Activated T-cell treated with anti-CD3 and anti-CD28 coated beads for 4 hours (primary cell): Measurements from ENCODE around the gene NR1H2.

Experiments used
- DNase-seq: peaks from one replicate; pipeline ENCODE4 v3.0.0-alpha.2; 2020

The NR1H2 gene

GRCh38 chr19:50427318-50427925 lies 51.2 kb downstream of the NR1H2 start:
- DNase-seq: no peak

GRCh38 chr19:50427997-50428425 lies 51.8 kb downstream of the NR1H2 start:
- DNase-seq: no peak

GRCh38 chr19:50428772-50429463 lies 52.7 kb downstream of the NR1H2 start:
- DNase-seq: no peak

DNA sequence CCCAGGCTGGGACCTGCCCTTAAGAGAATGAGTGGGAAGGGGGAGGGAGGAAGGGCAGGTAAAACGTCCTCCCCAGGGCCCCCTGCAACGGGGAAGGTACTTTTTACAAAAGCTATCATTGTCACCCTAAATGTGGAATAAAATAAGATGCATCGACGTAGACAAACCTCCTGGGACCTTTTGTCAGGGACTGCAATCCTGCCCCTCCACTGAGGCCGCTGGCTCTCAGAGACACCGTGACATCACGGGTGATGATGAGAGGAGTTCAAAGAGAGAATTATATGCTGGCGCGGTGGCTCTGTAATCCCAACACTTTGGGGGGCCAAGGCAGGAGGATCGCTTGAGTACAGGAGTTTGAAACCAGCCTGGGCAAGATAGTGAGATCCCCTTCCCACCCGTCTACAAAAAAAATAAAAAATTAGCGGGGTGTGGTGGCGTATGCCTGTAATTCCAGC lies 54.7 kb downstream of the NR1H2 start:
- no peak for DNase-seq

DNA sequence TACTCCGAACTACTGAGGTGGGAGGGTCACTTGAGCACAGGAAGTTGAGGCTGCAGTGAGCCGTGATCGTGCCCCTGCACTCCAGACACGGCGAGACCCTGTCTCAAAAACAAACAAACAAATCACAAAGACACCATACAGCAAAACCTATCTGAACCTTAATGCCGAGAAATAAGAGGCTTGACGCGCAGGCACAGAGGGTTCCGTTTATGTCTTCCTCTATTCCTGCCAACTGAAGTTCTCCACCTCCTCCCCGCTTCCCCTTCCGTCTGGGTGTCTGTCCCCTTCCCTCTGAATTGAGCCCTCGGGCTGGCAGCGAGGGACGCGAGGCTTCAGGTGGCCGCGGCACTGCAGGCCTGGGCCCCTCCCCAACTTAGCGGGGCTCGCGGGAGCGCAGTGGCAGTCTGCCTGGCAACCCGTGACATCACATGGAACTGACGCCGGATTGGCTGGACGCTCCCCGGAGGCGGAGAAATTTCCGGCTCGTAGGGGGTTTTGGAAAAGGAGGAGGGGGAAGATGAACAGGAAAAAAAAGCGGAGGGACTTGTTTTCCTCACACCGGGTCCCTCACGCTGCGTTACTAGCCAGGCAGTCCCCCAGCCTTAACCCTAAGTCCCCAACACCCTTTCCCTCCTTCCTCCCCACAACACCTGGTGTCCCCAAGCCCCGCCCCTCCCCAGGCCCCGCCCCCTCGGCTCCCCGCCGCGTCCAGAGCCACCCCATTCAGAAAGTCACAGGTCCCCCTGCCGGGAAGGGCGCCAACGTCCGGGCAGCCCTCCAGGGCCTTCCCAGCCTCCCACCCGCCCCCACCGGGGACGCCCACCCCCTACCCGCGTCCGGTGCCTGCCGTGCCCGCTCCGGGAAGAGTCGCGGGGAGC lies 55.3 kb downstream of the NR1H2 start:
- DNase-seq: peak; percentile 87

DNA sequence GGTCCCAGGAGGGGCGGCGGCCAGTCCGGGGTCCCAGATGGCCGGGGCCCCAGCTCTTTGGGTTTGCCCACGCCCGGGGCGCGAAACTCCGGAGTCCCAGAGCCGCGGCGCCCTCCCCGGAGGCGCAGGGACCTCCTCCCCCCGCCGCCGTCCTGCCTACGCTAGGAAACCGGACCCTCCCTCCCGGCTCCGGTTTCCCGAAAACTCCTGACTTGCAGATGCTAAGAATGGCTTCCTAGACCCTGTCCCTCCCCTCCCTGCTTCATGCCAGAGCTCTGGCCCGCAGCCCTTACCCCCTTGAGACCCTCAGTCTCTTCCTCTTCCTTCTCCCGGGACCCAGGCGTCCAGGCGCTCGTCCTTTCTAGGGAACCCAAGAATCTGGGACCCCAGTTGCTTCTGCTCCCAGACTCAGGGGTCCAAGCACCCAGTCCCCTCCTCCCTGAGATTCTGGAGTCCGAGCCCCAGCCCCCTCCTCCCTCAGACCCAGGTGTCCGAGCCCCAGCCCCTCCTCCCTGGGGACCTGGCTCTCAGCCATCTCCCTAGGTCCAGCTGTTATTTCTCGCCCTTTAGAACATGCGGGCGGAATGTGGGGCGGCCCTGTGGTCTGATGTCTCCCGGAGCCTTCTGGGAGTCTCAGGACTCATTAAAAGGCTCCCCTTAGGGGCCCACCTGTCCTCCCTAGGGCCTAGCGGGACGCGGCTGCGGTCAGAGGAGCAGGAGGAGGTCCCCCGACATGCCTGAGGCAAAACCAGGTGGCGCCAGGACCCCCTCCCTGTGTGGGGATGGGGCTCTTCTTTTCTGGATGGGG lies 56.2 kb downstream of the NR1H2 start, which contains the start of gene MYBPC2:
MYBPC2 (plus strand) TSS at position 672 of the 808 bp plus-strand sequence; CDS start at position 734, 62 bp downstream.
- no peak for DNase-seq
